MM.1S (cell line): ENCODE results near the gene MAP7D1.
"Not testable (repeated sequence)": the region's sequence is repeated elsewhere in the genome, so short reads cannot be mapped to it uniquely, and the experiment has no call there.

Experiments
- DNase-seq: peaks from one replicate; pipeline ENCODE4 v3.0.0-alpha.2; 2015
- H2AFZ ChIP-seq: fragments of 300-600 bp; sonication (generic); 2 replicates; pipeline ENCODE4 v1.6.0; 2016; ENCODE audit warnings: antibody characterized with exemption, low read length
- H3F3A ChIP-seq: fragments of 300-600 bp; sonication (generic); 2 replicates; pipeline ENCODE4 v1.6.1; 2016; ENCODE audit warnings: mild to moderate bottlenecking, antibody characterized with exemption, low read length, moderate library complexity, mixed read lengths; ENCODE audit not compliant: insufficient read depth
- H3K27ac ChIP-seq: fragments of 300-600 bp; sonication (generic); 2 replicates; pipeline ENCODE4 v1.5.1; 2016; ENCODE audit warnings: mild to moderate bottlenecking, low read length
- H3K27me3 ChIP-seq: fragments of 300-600 bp; sonication (generic); replicated peaks from 2 replicates; pipeline ENCODE4 v1.6.0; 2016; ENCODE audit warnings: low read length; ENCODE audit not compliant: insufficient read depth
- H3K36me3 ChIP-seq: fragments of 300-600 bp; sonication (generic); replicated peaks from 2 replicates; pipeline ENCODE4 v1.6.1; 2016; ENCODE audit warnings: mild to moderate bottlenecking, low read length, mixed read lengths; ENCODE audit not compliant: insufficient read depth
- H3K4me1 ChIP-seq: fragments of 300-600 bp; sonication (generic); 2 replicates; pipeline ENCODE4 v1.6.1; 2016; ENCODE audit warnings: low read length, mixed read lengths
- H3K4me2 ChIP-seq: fragments of 300-600 bp; sonication (generic); 2 replicates; pipeline ENCODE4 v1.6.0; 2016; ENCODE audit warnings: low read depth, low read length
- H3K4me3 ChIP-seq: fragments of 300-600 bp; sonication (generic); 2 replicates; pipeline ENCODE4 v1.5.1; 2016; ENCODE audit warnings: low read length, mixed read lengths
- H3K79me2 ChIP-seq: fragments of 300-600 bp; sonication (generic); 2 replicates; pipeline ENCODE4 v1.6.1; 2016; ENCODE audit warnings: mixed run types, low read length, mixed read lengths
- H3K9ac ChIP-seq: fragments of 300-600 bp; sonication (generic); 2 replicates; pipeline ENCODE4 v1.6.1; 2016; ENCODE audit warnings: low read length, mixed read lengths
- H3K9me2 ChIP-seq: fragments of 300-600 bp; sonication (generic); replicated peaks from 2 replicates; pipeline ENCODE4 v1.6.1; 2016; ENCODE audit warnings: mild to moderate bottlenecking, low read length, mixed read lengths; ENCODE audit not compliant: insufficient read depth
- H3K9me3 ChIP-seq: fragments of 300-600 bp; sonication (generic); replicated peaks from 2 replicates; pipeline ENCODE4 v1.6.1; 2016; ENCODE audit warnings: mild to moderate bottlenecking, low read length, mixed read lengths; ENCODE audit not compliant: insufficient read depth
- H4K20me1 ChIP-seq: fragments of 300-600 bp; sonication (generic); 2 replicates; pipeline ENCODE4 v1.6.1; 2016; ENCODE audit warnings: mild to moderate bottlenecking, low read length, moderate library complexity, mixed read lengths; ENCODE audit not compliant: insufficient read depth
- EZH2 ChIP-seq: fragments of 300-600 bp; sonication (generic); optimal IDR thresholded peaks from 2 replicates; pipeline ENCODE3; 2017; ENCODE audit warnings: low read depth, mild to moderate bottlenecking, antibody characterized with exemption, low read length, mixed read lengths
- EZH2phosphoT487 ChIP-seq: fragments of 300-600 bp; sonication (generic); IDR thresholded peaks from 2 replicates; pipeline ENCODE4 v1.6.1; 2018; ENCODE audit warnings: antibody characterized with exemption, low read length
- TF ChIP-seq, protein P1 (sequence below): fragments of 300-600 bp; sonication (generic); IDR thresholded peaks from 2 replicates; pipeline ENCODE4 v1.5.1; 2016; ENCODE audit warnings: antibody characterized with exemption, low read length, mixed read lengths

The MAP7D1 gene

GRCh38 chr1:36224537-36225282 is 68.8 kb downstream of the MAP7D1 start:
- TF ChIP-seq EZH2 = no peak
- TF ChIP-seq EZH2phosphoT487 = no peak
- TF ChIP-seq, protein P1, sequence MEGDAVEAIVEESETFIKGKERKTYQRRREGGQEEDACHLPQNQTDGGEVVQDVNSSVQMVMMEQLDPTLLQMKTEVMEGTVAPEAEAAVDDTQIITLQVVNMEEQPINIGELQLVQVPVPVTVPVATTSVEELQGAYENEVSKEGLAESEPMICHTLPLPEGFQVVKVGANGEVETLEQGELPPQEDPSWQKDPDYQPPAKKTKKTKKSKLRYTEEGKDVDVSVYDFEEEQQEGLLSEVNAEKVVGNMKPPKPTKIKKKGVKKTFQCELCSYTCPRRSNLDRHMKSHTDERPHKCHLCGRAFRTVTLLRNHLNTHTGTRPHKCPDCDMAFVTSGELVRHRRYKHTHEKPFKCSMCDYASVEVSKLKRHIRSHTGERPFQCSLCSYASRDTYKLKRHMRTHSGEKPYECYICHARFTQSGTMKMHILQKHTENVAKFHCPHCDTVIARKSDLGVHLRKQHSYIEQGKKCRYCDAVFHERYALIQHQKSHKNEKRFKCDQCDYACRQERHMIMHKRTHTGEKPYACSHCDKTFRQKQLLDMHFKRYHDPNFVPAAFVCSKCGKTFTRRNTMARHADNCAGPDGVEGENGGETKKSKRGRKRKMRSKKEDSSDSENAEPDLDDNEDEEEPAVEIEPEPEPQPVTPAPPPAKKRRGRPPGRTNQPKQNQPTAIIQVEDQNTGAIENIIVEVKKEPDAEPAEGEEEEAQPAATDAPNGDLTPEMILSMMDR = peak; percentile 25
- Histone ChIP-seq H3K36me3 (peaks cover 6% of the 10 kb centered on the region), H2AFZ (no peak overlapping the region; the same call in 1 of the 2 replicates), H3K79me2 (peaks cover 53% of the 10 kb centered on the region), H3K27me3 (no peaks in the 10 kb centered on the region), H3K27ac (peak overlapping the region; percentile 95), H4K20me1 (peaks cover 20% of the 10 kb centered on the region), H3K4me3 (peak overlapping the region; percentile 95), H3K9me2 (no peaks in the 10 kb centered on the region), H3K9ac (peak overlapping the region; percentile 78), H3F3A (peaks cover 25% of the 10 kb centered on the region), H3K4me1 (peaks cover 12% of the 10 kb centered on the region; the same call in 1 of the 2 replicates), H3K4me2 (peak overlapping the region; percentile 95), H3K9me3 (no peaks in the 10 kb centered on the region)
- no peak for DNase-seq

DNA sequence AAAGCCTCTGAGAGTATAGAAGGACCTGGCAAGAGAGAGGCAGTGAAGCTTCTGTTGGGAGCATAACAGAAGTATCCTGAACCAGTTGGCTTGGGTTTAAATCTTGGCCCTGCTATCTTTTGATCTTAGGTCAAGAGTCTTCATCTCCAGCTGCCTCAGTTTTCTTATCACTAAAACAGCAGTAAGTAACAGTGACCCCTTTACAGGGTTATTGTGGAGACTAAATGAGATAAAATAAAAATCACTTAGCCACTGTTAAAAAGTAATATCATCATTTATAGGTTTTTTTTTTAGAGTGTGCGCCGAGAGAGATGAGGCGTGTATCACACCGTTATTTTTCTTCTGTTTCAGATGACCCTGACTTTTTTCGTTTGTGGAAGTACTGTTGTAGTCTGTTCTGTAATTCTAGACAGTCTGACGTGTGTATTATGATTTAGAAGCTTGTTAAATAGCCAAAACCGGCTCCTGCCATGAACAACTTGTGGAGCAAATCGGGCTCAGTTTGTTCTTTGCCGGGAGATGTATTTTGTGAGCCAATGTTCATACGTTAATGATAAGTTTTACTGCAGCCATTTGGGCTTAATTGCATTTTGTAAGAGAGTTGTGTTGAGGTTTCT is 69.4 kb downstream of the MAP7D1 start:
- TF ChIP-seq EZH2phosphoT487 (no peak), EZH2 (no peak)
- TF ChIP-seq, protein P1 = no peak
- H3K4me2 ChIP-seq = peak overlapping the region; percentile 95
- DNase-seq = no peak
- peaks cover 6% of the 10 kb centered on the region for H3K36me3 ChIP-seq
- H3K27ac ChIP-seq = peak overlapping the region; percentile 95; the same call in 1 of the 2 replicates
- H3K4me1 ChIP-seq = peaks cover 12% of the 10 kb centered on the region; the same call in 1 of the 2 replicates
- peak overlapping the region; percentile 95 for H3K4me3 ChIP-seq
- H3F3A ChIP-seq = peaks cover 25% of the 10 kb centered on the region
- H3K9me3 ChIP-seq = no peaks in the 10 kb centered on the region
- no peak overlapping the region for H2AFZ ChIP-seq
- H4K20me1 ChIP-seq = peaks cover 22% of the 10 kb centered on the region
- peaks cover 59% of the 10 kb centered on the region for H3K79me2 ChIP-seq
- H3K27me3 ChIP-seq = no peaks in the 10 kb centered on the region
- H3K9me2 ChIP-seq = no peaks in the 10 kb centered on the region
- H3K9ac ChIP-seq = peak overlapping the region; percentile 78

DNA sequence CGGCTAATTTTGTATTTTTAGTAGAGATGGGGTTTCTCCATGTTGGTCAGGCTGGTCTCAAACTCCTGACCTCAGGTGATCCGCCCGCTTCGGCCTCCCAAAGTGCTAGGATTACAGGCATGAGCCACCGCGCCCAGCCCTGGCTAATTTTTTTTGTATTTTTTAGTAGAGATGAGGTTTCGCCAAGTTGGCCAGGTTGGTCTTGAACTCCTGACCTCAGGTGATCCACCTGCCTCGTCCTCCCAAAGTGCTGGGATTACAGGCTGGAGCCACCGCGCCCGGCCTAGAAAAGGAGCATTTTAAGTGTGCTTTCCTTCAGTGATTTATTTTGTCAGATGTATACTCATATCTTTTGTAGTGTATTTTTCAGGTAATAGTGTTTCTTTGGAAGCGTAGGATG is 74.3 kb downstream of the MAP7D1 start:
- not testable (repeated sequence) for H3F3A ChIP-seq, H2AFZ ChIP-seq, H3K4me1 ChIP-seq, H3K9me2 ChIP-seq, H3K9me3 ChIP-seq, DNase-seq, H3K9ac ChIP-seq, H3K27me3 ChIP-seq, H3K27ac ChIP-seq, H3K4me2 ChIP-seq, H3K4me3 ChIP-seq
- H3K36me3 ChIP-seq = peaks cover 19% of the 10 kb centered on the region
- H4K20me1 ChIP-seq = peaks cover 47% of the 10 kb centered on the region
- H3K79me2 ChIP-seq = peaks cover 100% of the 10 kb centered on the region
